Upper lobe of right lung (tissue), 1 donor: ENCODE results near the gene TMED9. TPM values are rescaled to one million over a fixed set of nuclear protein-coding genes. Genes with fewer than 3 reads are reported as not detected.

Source experiments
- total RNA-seq: library from RNA; stranded (reverse); fragmentation: NEBNext Ultra II Directional; extraction: Animal tissue kit (Norgen Biotek cat#: 25700); gene quantifications from one replicate; pipeline ENCODE4 v1.2.1, GENCODE V29; 2021
- donor health status: DM: no; HTN: yes; CAD: no; lungs with severe emphysema.

TMED9 gene
- total RNA-seq, 1 donor from 2014 or later: 133 TPM

Other genes with a start within 250 kb of the TMED9 start
- gene LMAN2, start 240.5 kb upstream of the TMED9 start, total RNA-seq: 117 TPM
- gene RGS14, start 234.3 kb upstream of the TMED9 start, total RNA-seq: 17.5 TPM
- not detected for gene SLC34A1, start 207.8 kb upstream of the TMED9 start, total RNA-seq
- not detected for gene PFN3, start 191.5 kb upstream of the TMED9 start, total RNA-seq
- gene F12, start 182.6 kb upstream of the TMED9 start, total RNA-seq: 0.69 TPM
- 43.9 TPM for gene GRK6, start 165.5 kb upstream of the TMED9 start, total RNA-seq
- 2.1 TPM for gene PRR7, start 145.4 kb upstream of the TMED9 start, total RNA-seq
- 34.6 TPM for gene DBN1, start 118.6 kb upstream of the TMED9 start, total RNA-seq
- gene PDLIM7, start 94.6 kb upstream of the TMED9 start, total RNA-seq: 59.1 TPM
- 45.6 TPM for gene DOK3, start 82.4 kb upstream of the TMED9 start, total RNA-seq
- gene DDX41, start 75.2 kb upstream of the TMED9 start, total RNA-seq: 61.6 TPM
- gene FAM193B, start 37.6 kb upstream of the TMED9 start, total RNA-seq: 76.3 TPM
- 23.2 TPM for gene B4GALT7, start 7.9 kb downstream of the TMED9 start, total RNA-seq
- 4.3 TPM for gene FAM153A, start 190.7 kb downstream of the TMED9 start, total RNA-seq